HEK293 (cell line): ENCODE data around the gene TGDS.

Experiments used
- CTCF ChIA-PET: fragments of 350-600 bp; formaldehyde crosslinking; extraction: SDS; loops from one replicate; lab custom pipeline; 2021; ENCODE audit warnings: antibody characterized with exemption; lab: Yijun Ruan, JAX
- POLR2A ChIA-PET: fragments of 300-600 bp; formaldehyde crosslinking; extraction: SDS; loops from one replicate; lab custom pipeline; 2020; ENCODE audit warnings: antibody characterized with exemption, inconsistent platforms; lab: Yijun Ruan, JAX
- H3K27ac ChIP-seq: fragments of 200-500 bp; sonication (Bioruptor generic); 2 replicates; pipeline ENCODE4 v1.5.1; 2014; ENCODE audit warnings: low read depth, low read length, control low read depth, inconsistent platforms; ENCODE audit errors: extremely low read depth
- H3K36me3 ChIP-seq, 2 experiments: fragments of 200-500 bp in 1 of 2; sonication (Bioruptor generic) in 1 of 2; 1 replicate in 1 of 2; 2 replicates in 1 of 2; pipeline ENCODE4 v1.5.1; 2014 to 2017; ENCODE audit warnings: inconsistent platforms in 2 of 2, low read length in 2 of 2; ENCODE audit not compliant: control insufficient read depth in 2 of 2, insufficient read depth in 1 of 2
- H3K4me1 ChIP-seq: fragments of 200-500 bp; sonication (Bioruptor generic); 2 replicates; pipeline ENCODE4 v1.5.1; 2014; ENCODE audit warnings: mild to moderate bottlenecking, low read length, inconsistent platforms; ENCODE audit not compliant: control insufficient read depth, insufficient read depth
- H3K4me3 ChIP-seq: 2 replicates; pipeline ENCODE4 v1.5.1; 2011; ENCODE audit warnings: low read depth, mild to moderate bottlenecking, control low read depth, low read length, moderate library complexity
- H3K9me3 ChIP-seq: fragments of 200-500 bp; sonication (Bioruptor generic); 2 replicates; pipeline ENCODE4 v1.5.1; 2014; ENCODE audit warnings: low read depth, low read length, inconsistent platforms; ENCODE audit not compliant: control insufficient read depth, insufficient read depth
- BCL6B ChIP-seq: fragments of 450-650 bp; formaldehyde crosslinking; IDR thresholded peaks from 2 replicates; pipeline ENCODE4 v1.5.1; 2017; ENCODE audit warnings: missing biosample characterization, missing genetic modification characterization
- KLF17 ChIP-seq: fragments of 450-650 bp; formaldehyde crosslinking; IDR thresholded peaks from 2 replicates; pipeline ENCODE4 v1.5.1; 2016; ENCODE audit warnings: missing biosample characterization, missing genetic modification characterization
- KLF8 ChIP-seq: fragments of 450-650 bp; formaldehyde crosslinking; IDR thresholded peaks from 2 replicates; pipeline ENCODE4 v1.5.1; 2016; ENCODE audit warnings: missing biosample characterization, missing genetic modification characterization
- PBX3 ChIP-seq: sonication (generic); formaldehyde crosslinking; IDR thresholded peaks from 2 replicates; pipeline ENCODE4 v1.8.1; 2022; ENCODE audit warnings: mild to moderate bottlenecking, moderate library complexity, missing genetic modification reagents
- RBAK ChIP-seq: fragments of 450-650 bp; formaldehyde crosslinking; IDR thresholded peaks from 2 replicates; pipeline ENCODE4 v1.5.1; 2016; ENCODE audit warnings: missing biosample characterization, missing genetic modification characterization
- TSHZ1 ChIP-seq: fragments of 450-650 bp; formaldehyde crosslinking; IDR thresholded peaks from 2 replicates; pipeline ENCODE4 v1.5.1; 2016; ENCODE audit warnings: missing biosample characterization, missing genetic modification characterization, borderline replicate concordance
- ZNF146 ChIP-seq: fragments of 450-650 bp; formaldehyde crosslinking; IDR thresholded peaks from 2 replicates; pipeline ENCODE4 v1.5.1; 2016; ENCODE audit warnings: missing biosample characterization, missing genetic modification characterization
- ZNF157 ChIP-seq: fragments of 450-650 bp; formaldehyde crosslinking; IDR thresholded peaks from 2 replicates; pipeline ENCODE4 v1.5.1; 2016; ENCODE audit warnings: missing biosample characterization, missing genetic modification characterization
- ZNF169 ChIP-seq: fragments of 450-650 bp; formaldehyde crosslinking; IDR thresholded peaks from 2 replicates; pipeline ENCODE4 v1.5.1; 2016; ENCODE audit warnings: missing biosample characterization, missing genetic modification characterization
- ZNF184 ChIP-seq: fragments of 450-650 bp; IDR thresholded peaks from 2 replicates; pipeline ENCODE4 v1.5.1; 2018; ENCODE audit warnings: missing biosample characterization, mild to moderate bottlenecking, missing genetic modification characterization
- ZNF2 ChIP-seq: fragments of 450-650 bp; formaldehyde crosslinking; IDR thresholded peaks from 2 replicates; pipeline ENCODE4 v1.5.1; 2016; ENCODE audit warnings: missing biosample characterization, missing genetic modification characterization
- ZNF202 ChIP-seq: fragments of 450-650 bp; formaldehyde crosslinking; IDR thresholded peaks from 2 replicates; pipeline ENCODE4 v1.5.1; 2016; ENCODE audit warnings: missing biosample characterization, missing genetic modification characterization, borderline replicate concordance
- ZNF221 ChIP-seq: fragments of 450-650 bp; formaldehyde crosslinking; IDR thresholded peaks from 2 replicates; pipeline ENCODE4 v1.5.1; 2017; ENCODE audit warnings: missing biosample characterization, missing genetic modification characterization, borderline replicate concordance
- ZNF280D ChIP-seq: fragments of 450-650 bp; formaldehyde crosslinking; IDR thresholded peaks from 2 replicates; pipeline ENCODE4 v1.5.1; 2016; ENCODE audit warnings: missing biosample characterization, missing genetic modification characterization
- ZNF473 ChIP-seq: fragments of 450-650 bp; formaldehyde crosslinking; IDR thresholded peaks from 2 replicates; pipeline ENCODE4 v1.5.1; 2017; ENCODE audit warnings: missing biosample characterization, missing genetic modification characterization
- ZNF530 ChIP-seq: fragments of 450-650 bp; formaldehyde crosslinking; IDR thresholded peaks from 2 replicates; pipeline ENCODE4 v1.5.1; 2016; ENCODE audit warnings: low read depth, missing biosample characterization, missing genetic modification characterization
- ZNF629 ChIP-seq: fragments of 450-650 bp; formaldehyde crosslinking; IDR thresholded peaks from 2 replicates; pipeline ENCODE4 v1.5.1; 2017; ENCODE audit warnings: missing biosample characterization, missing genetic modification characterization
- ZNF677 ChIP-seq: fragments of 450-650 bp; IDR thresholded peaks from 2 replicates; pipeline ENCODE4 v1.5.0; 2018; ENCODE audit warnings: missing biosample characterization, mild to moderate bottlenecking, missing genetic modification characterization, moderate library complexity
- ZNF76 ChIP-seq: fragments of 450-650 bp; formaldehyde crosslinking; IDR thresholded peaks from 2 replicates; pipeline ENCODE4; 2016; ENCODE audit warnings: low read depth, missing biosample characterization, missing genetic modification characterization, borderline replicate concordance
- ZNF830 ChIP-seq: fragments of 450-650 bp; IDR thresholded peaks from 2 replicates; pipeline ENCODE4 v1.5.0; 2018; ENCODE audit warnings: missing biosample characterization, missing genetic modification characterization, low read depth, mild to moderate bottlenecking, moderate library complexity

Gene TGDS

GRCh38 chr13:94569615-94570014 lies 26.3 kb downstream of the TGDS start (continued):
- TF ChIP-seq ZNF169 (no peak), ZNF830 (no peak), KLF17 (tag by site-specific recombination) (no peak), ZNF157 (tag by site-specific recombination) (no peak), ZNF202 (tag by site-specific recombination) (no peak), ZNF184 (tag by site-specific recombination) (no peak)

GRCh38 chr13:94568443-94568842 lies 27.5 kb downstream of the TGDS start:
- Histone ChIP-seq H3K4me1 (no peaks in the 10 kb centered on the region), H3K36me3 (peaks cover 0 to 59% of the 10 kb centered on the region in 2 experiments; a peak in 1 of 3 replicates), H3K4me3 (no peak overlapping the region), H3K27ac (no peak overlapping the region), H3K9me3 (no peaks in the 10 kb centered on the region)
- TF ChIP-seq RBAK (tag by site-specific recombination) (no peak), ZNF830 (no peak), BCL6B (no peak), ZNF629 (tag by site-specific recombination) (no peak), ZNF184 (tag by site-specific recombination) (no peak), ZNF146 (tag by site-specific recombination) (peak; percentile 92), ZNF473 (tag by site-specific recombination) (no peak)
- ChIA-PET POLR2A (no interaction called here), CTCF (no interaction called here)

GRCh38 chr13:94567581-94567980 lies 28.4 kb downstream of the TGDS start:
- no peak overlapping the region for H3K4me3 ChIP-seq
- TF ChIP-seq ZNF2 (tag by site-specific recombination), result no peak
- TF ChIP-seq ZNF76 (tag by site-specific recombination), result no peak
- TF ChIP-seq ZNF221 (tag by site-specific recombination), result no peak
- TF ChIP-seq ZNF184 (tag by site-specific recombination), result no peak
- TF ChIP-seq KLF8 (tag by site-specific recombination), result no peak
- TF ChIP-seq ZNF280D (tag by site-specific recombination), result no peak
- no peak for TF ChIP-seq ZNF530 (tag by site-specific recombination)
- TF ChIP-seq TSHZ1 (tag by site-specific recombination), result no peak
- no peak for TF ChIP-seq PBX3
- TF ChIP-seq ZNF677, result no peak
- TF ChIP-seq, all 188 proteins: peak for 0
- peaks cover 0 to 57% of the 10 kb centered on the region in 2 experiments; a peak in 1 of 3 replicates for H3K36me3 ChIP-seq
- ChIA-PET POLR2A (no interaction called here), CTCF (interaction anchor here (0.7 kb wide), 1 partner anchor 27 kb away, joined by 3 read pairs; no protein-coding TSS in a partner anchor)
- no peaks in the 10 kb centered on the region for H3K4me1 ChIP-seq
- no peak overlapping the region for H3K27ac ChIP-seq
- no peaks in the 10 kb centered on the region for H3K9me3 ChIP-seq
